CD4-positive, CD25-positive, alpha-beta regulatory T cell (primary cell): ENCODE data around the gene S100A7. TPM values are rescaled to one million over a fixed set of nuclear protein-coding genes. Genes with fewer than 3 reads are reported as not detected.

Source experiments
- ATAC-seq, 2 donors: fragments of 150-1000 bp; cut with Tn5 transposase; one replicate each; pipeline ENCODE4 v1.10.0; 2021; ENCODE audit warnings: low read depth in 2 of 2, moderate number of reproducible peaks in 2 of 2, moderate library complexity in 1 of 2
- DNase-seq, 3 donors: peaks; one replicate each; pipeline versions ENCODE4 v3.0.0 to v3.0.0-alpha.2; 2012 to 2022; ENCODE audit warnings: mixed read lengths in 1 of 3
- H3K27ac ChIP-seq: one replicate; pipeline ENCODE4 v1.7.0; 2013; ENCODE audit warnings: mild to moderate bottlenecking, low read length; ENCODE audit not compliant: insufficient read depth, poor library complexity, severe bottlenecking
- H3K27me3 ChIP-seq: one replicate; pipeline ENCODE4 v1.7.0; 2013; ENCODE audit warnings: low read length; ENCODE audit not compliant: control insufficient read depth, insufficient read depth
- H3K36me3 ChIP-seq: one replicate; pipeline ENCODE4 v1.7.0; 2013; ENCODE audit warnings: mild to moderate bottlenecking, low read length, moderate library complexity; ENCODE audit not compliant: control insufficient read depth, insufficient read depth
- H3K4me1 ChIP-seq: 2 replicates; pipeline ENCODE4 v1.7.0; 2013; ENCODE audit warnings: mild to moderate bottlenecking, low read length; ENCODE audit not compliant: insufficient read depth, control insufficient read depth, poor library complexity, severe bottlenecking
- H3K4me3 ChIP-seq: one replicate; pipeline ENCODE4 v1.7.0; 2013; ENCODE audit warnings: low read depth, mild to moderate bottlenecking, low read length, moderate library complexity
- H3K9me3 ChIP-seq, 2 experiments: 1 replicate in 1 of 2; 2 replicates in 1 of 2; pipeline ENCODE4 v1.7.0; 2013; ENCODE audit warnings: low read length in 2 of 2, mild to moderate bottlenecking in 1 of 2, moderate library complexity in 1 of 2; ENCODE audit not compliant: control insufficient read depth in 2 of 2
- H3K27ac Mint-ChIP-seq, 3 donors: one replicate each; pipeline ENCODE4 v1.8.0; 2020 to 2022; ENCODE audit warnings: mild to moderate bottlenecking in 3 of 3, mixed read lengths in 3 of 3, moderate library complexity in 2 of 3
- H3K27me3 Mint-ChIP-seq: one replicate; pipeline ENCODE4 v1.8.0; 2022; ENCODE audit warnings: mild to moderate bottlenecking, mixed read lengths
- H3K36me3 Mint-ChIP-seq: one replicate; pipeline ENCODE4 v1.8.0; 2020; ENCODE audit warnings: mixed read lengths
- H3K4me1 Mint-ChIP-seq, 4 donors: one replicate each; pipeline ENCODE4 v1.8.0; 2020 to 2022; ENCODE audit warnings: mixed read lengths in 4 of 4, mild to moderate bottlenecking in 1 of 4
- H3K4me3 Mint-ChIP-seq, 4 donors: one replicate each; pipeline ENCODE4 v1.8.0; 2020 to 2022; ENCODE audit warnings: mild to moderate bottlenecking in 4 of 4, mixed read lengths in 4 of 4, moderate library complexity in 3 of 4
- H3K9me3 Mint-ChIP-seq, 7 donors: one replicate each; pipeline ENCODE4 v1.8.0; 2020 to 2022; ENCODE audit warnings: mixed read lengths in 7 of 7, mild to moderate bottlenecking in 3 of 7, moderate library complexity in 2 of 7
- polyA plus RNA-seq, 4 donors: library from polyadenylated mRNA; unstranded; fragments of 300-500 nt; fragmentation: Illumina TruSeq; gene quantifications; one replicate each; pipeline ENCODE4 v1.2.3, GENCODE V29; 2021
- total RNA-seq: library from RNA; stranded (reverse); gene quantifications from one replicate; pipeline ENCODE4 v1.2.3, GENCODE V29; 2022

S100A7 gene
- total RNA-seq, result not detected
- not detected for polyA plus RNA-seq

GRCh38 chr1:153460551-153460950, at the start of gene S100A7:
Gene S100A7, minus strand, starts transcription at chr1:153460651. Its CDS starts 1,638 bp downstream, at chr1:153459013.
- H3K9me3 ChIP-seq, result no peaks in the 10 kb centered on the region
- ATAC-seq (no peak), DNase-seq (no peak)
- Mint-ChIP-seq H3K4me3 (no peak within 1 kb of the TSS), H3K27me3 (peaks cover 23% of the 10 kb centered on the region), H3K27ac (no peak within 1 kb of the TSS), H3K4me1 (peaks cover 0 to 1% (median under 1%) of the 10 kb centered on the region in 4 donors), H3K9me3 (no peaks in the 10 kb centered on the region), H3K36me3 (no peaks in the 10 kb centered on the region)
- H3K4me1 ChIP-seq, result no peaks in the 10 kb centered on the region
- H3K27me3 ChIP-seq, result peaks cover 6% of the 10 kb centered on the region
- no peaks in the 10 kb centered on the region for H3K36me3 ChIP-seq
- H3K4me3 ChIP-seq, result no peak within 1 kb of the TSS
- H3K27ac ChIP-seq, result no peak within 1 kb of the TSS

DNA sequence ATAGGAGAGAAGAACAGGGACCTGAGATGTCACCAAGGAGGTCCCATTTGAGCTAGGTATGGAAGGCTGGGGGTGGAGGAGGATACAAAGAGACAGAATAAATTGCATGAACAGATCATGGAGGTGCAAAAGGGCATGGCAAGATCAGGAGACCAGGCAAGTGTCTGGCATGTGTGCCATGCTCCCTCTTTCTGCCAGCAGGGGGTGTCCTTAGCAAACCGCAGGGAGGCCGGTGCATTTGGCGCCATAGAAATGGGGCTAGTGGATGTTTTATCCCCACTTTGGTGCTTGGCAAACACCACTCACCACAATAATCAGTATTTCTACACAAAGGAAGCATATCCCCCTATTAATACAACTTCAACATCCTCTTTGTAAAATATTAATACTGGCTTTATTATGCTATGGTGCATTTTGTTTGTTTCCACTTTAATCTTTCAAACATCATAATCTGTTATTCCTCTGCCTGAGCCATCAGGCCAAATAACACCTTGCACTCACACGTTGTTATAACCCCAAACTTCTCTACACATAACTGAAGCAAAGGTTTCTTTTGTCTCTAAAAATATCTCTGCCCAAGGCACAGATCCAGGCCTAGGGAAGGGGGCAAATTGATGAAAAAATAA, 49.4 kb upstream of the S100A7 start:
- no peaks in the 10 kb centered on the region for H3K9me3 ChIP-seq
- H3K4me3 ChIP-seq, result no peak overlapping the region
- Mint-ChIP-seq H3K9me3 (peaks cover 0 to 3% (median 0%) of the 10 kb centered on the region in 7 donors), H3K27me3 (peaks cover 5% of the 10 kb centered on the region), H3K4me1 (peaks cover 0 to 9% (median 5%) of the 10 kb centered on the region in 4 donors), H3K27ac (peak overlapping the region in 1 of 3 donors; percentile 27), H3K4me3 (no peak overlapping the region), H3K36me3 (no peaks in the 10 kb centered on the region)
- no peaks in the 10 kb centered on the region for H3K27me3 ChIP-seq
- ATAC-seq (peak; percentile 52 to 58), DNase-seq (peak; percentile 31 to 76 (median 50))
- no peak overlapping the region for H3K27ac ChIP-seq
- no peaks in the 10 kb centered on the region for H3K36me3 ChIP-seq
- peaks cover 3% of the 10 kb centered on the region for H3K4me1 ChIP-seq

GRCh38 chr1:153509036-153509435, 48.6 kb upstream of the S100A7 start:
- H3K4me3 Mint-ChIP-seq, result no peak overlapping the region
- H3K27me3 Mint-ChIP-seq, result peaks cover 8% of the 10 kb centered on the region

DNA sequence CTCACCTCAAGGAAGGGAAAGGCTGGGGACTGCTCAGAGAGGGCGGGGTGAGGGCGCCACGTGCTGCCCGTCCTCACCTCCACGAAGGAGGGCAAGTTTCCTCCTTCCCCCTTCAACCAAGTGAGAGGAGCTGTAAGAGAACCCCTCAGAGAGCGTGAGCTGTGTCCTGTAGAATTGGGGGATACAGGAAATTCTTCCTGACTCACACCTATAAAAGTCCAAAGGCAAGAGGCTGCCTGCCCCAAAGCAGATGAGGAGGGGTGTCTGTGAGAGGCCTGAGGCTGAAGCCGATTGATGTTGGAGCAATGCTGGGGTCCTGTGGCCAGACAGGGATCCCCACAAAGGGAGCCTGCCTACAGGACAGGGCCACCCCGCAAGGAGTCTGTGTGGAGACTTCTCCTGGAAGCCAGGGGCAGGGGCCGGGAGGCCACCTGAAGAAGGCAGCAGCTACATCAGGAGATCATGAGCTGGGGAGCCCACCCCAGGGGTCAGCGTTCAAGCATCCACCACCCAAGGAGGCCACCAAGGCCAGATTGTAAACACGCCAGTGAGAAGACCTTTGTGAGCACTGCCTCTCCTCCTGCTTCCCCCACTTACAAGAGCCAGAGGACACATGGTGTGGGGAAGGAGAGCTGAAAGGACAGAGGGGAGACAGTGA, 47.6 kb upstream of the S100A7 start:
- no peak for DNase-seq
- H3K27ac ChIP-seq, result no peak overlapping the region
- peaks cover 8% of the 10 kb centered on the region for H3K27me3 Mint-ChIP-seq
- H3K27ac Mint-ChIP-seq, result peak overlapping the region in 1 of 3 donors; percentile 49
- no peaks in the 10 kb centered on the region for H3K9me3 ChIP-seq
- H3K4me1 Mint-ChIP-seq, result peaks cover 0 to 9% (median 5%) of the 10 kb centered on the region in 4 donors
- no peaks in the 10 kb centered on the region for H3K36me3 ChIP-seq
- H3K36me3 Mint-ChIP-seq, result no peaks in the 10 kb centered on the region
- H3K4me3 Mint-ChIP-seq, result no peak overlapping the region
- peaks cover 3% of the 10 kb centered on the region for H3K4me1 ChIP-seq
- no peaks in the 10 kb centered on the region for H3K27me3 ChIP-seq
- H3K9me3 Mint-ChIP-seq, result peaks cover 0 to 3% (median 0%) of the 10 kb centered on the region in 7 donors
- H3K4me3 ChIP-seq, result no peak overlapping the region
- ATAC-seq, result no peak

More at GRCh38 chr1:153509036-153509435, 48.6 kb upstream of the S100A7 start:
- Histone ChIP-seq H3K4me3 (no peak overlapping the region), H3K27me3 (no peaks in the 10 kb centered on the region), H3K36me3 (no peaks in the 10 kb centered on the region), H3K4me1 (peaks cover 3% of the 10 kb centered on the region), H3K9me3 (no peaks in the 10 kb centered on the region), H3K27ac (no peak overlapping the region)
- ATAC-seq (no peak), DNase-seq (no peak)
- Mint-ChIP-seq H3K9me3 (peaks cover 0 to 3% (median 0%) of the 10 kb centered on the region in 7 donors), H3K4me1 (peaks cover 0 to 9% (median 5%) of the 10 kb centered on the region in 4 donors), H3K36me3 (no peaks in the 10 kb centered on the region), H3K27ac (no peak overlapping the region)

DNA sequence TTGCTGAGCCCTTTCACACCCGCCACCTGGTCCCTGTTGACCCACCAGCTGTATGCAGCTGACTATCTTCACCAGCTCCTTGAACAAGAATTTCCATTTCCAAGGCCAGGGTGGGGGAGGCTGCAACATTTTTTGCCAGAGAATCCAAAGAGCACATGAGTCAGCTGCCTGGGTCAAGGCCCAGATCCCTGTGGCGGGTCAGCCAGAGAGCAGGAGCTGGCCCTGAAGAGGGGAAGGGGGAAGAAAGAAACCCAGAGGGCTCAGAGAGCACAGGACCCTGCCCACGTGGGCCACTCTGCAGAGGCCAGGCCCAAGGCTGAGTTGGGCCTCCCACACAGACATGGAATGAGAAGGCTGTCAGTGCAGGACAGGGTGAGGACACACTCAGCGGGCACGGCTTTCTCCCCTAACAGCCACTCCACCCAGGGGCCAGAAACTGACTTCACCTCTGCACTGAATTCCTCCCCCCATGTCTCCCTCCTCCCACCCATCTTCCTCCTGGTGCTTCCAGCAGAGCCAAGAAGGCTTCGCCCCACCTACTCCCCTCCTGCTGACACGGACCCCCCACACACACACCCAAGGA, 46.5 kb upstream of the S100A7 start:
- H3K4me1 Mint-ChIP-seq, result peaks cover 0 to 9% (median 5%) of the 10 kb centered on the region in 4 donors
- DNase-seq (no peak), ATAC-seq (no peak)
- H3K27me3 Mint-ChIP-seq, result peaks cover 8% of the 10 kb centered on the region
- H3K4me3 Mint-ChIP-seq, result no peak overlapping the region
- Histone ChIP-seq H3K27ac (no peak overlapping the region), H3K4me3 (no peak overlapping the region), H3K4me1 (peaks cover 3% of the 10 kb centered on the region), H3K27me3 (no peaks in the 10 kb centered on the region), H3K9me3 (no peaks in the 10 kb centered on the region), H3K36me3 (no peaks in the 10 kb centered on the region)
- no peaks in the 10 kb centered on the region for H3K36me3 Mint-ChIP-seq
- peaks cover 0 to 3% (median 0%) of the 10 kb centered on the region in 7 donors for H3K9me3 Mint-ChIP-seq
- H3K27ac Mint-ChIP-seq, result no peak overlapping the region

GRCh38 chr1:153506386-153506785, 45.9 kb upstream of the S100A7 start:
- no peak overlapping the region for H3K27ac ChIP-seq
- Mint-ChIP-seq H3K4me3 (no peak overlapping the region), H3K4me1 (peaks cover 0 to 9% (median 5%) of the 10 kb centered on the region in 4 donors), H3K27ac (no peak overlapping the region), H3K9me3 (peaks cover 0 to 3% (median 0%) of the 10 kb centered on the region in 7 donors), H3K36me3 (no peaks in the 10 kb centered on the region), H3K27me3 (peaks cover 11% of the 10 kb centered on the region)
- no peaks in the 10 kb centered on the region for H3K27me3 ChIP-seq
- H3K36me3 ChIP-seq, result no peaks in the 10 kb centered on the region
- peaks cover 3% of the 10 kb centered on the region for H3K4me1 ChIP-seq
- DNase-seq (no peak), ATAC-seq (no peak)
- H3K9me3 ChIP-seq, result no peaks in the 10 kb centered on the region
- no peak overlapping the region for H3K4me3 ChIP-seq

- Mint-ChIP-seq H3K4me3 (no peak overlapping the region), H3K9me3 (peaks cover 0 to 3% (median 0%) of the 10 kb centered on the region in 7 donors), H3K4me1 (peaks cover 0 to under 1% (median 0%) of the 10 kb centered on the region in 4 donors), H3K27ac (no peak overlapping the region), H3K27me3 (peaks cover 19% of the 10 kb centered on the region), H3K36me3 (no peaks in the 10 kb centered on the region)
- no peaks in the 10 kb centered on the region for H3K4me1 ChIP-seq
- H3K27ac ChIP-seq, result no peak overlapping the region
- no peak overlapping the region for H3K4me3 ChIP-seq
- no peaks in the 10 kb centered on the region for H3K36me3 ChIP-seq
- DNase-seq (no peak), ATAC-seq (no peak)
- H3K27me3 ChIP-seq, result no peaks in the 10 kb centered on the region
- H3K9me3 ChIP-seq, result no peaks in the 10 kb centered on the region
Measured at GRCh38 chr1:153505576-153505975, 45.1 kb upstream of the S100A7 start.
